ENCODE data around the gene VPS11. TPM values are rescaled to one million over a fixed set of nuclear protein-coding genes. Genes with fewer than 3 reads are reported as not detected.
A peak's percentile ranks its signal among the peaks of the same experiment; 100 is the strongest.

VPS11 gene
- total and polyA plus RNA-seq, 10 of the 15 experiments (the other 5 are each of a cell fraction or from before 2014, with no cell fraction given), result 15.8 to 26.4 (median 24.5) TPM

DNA sequence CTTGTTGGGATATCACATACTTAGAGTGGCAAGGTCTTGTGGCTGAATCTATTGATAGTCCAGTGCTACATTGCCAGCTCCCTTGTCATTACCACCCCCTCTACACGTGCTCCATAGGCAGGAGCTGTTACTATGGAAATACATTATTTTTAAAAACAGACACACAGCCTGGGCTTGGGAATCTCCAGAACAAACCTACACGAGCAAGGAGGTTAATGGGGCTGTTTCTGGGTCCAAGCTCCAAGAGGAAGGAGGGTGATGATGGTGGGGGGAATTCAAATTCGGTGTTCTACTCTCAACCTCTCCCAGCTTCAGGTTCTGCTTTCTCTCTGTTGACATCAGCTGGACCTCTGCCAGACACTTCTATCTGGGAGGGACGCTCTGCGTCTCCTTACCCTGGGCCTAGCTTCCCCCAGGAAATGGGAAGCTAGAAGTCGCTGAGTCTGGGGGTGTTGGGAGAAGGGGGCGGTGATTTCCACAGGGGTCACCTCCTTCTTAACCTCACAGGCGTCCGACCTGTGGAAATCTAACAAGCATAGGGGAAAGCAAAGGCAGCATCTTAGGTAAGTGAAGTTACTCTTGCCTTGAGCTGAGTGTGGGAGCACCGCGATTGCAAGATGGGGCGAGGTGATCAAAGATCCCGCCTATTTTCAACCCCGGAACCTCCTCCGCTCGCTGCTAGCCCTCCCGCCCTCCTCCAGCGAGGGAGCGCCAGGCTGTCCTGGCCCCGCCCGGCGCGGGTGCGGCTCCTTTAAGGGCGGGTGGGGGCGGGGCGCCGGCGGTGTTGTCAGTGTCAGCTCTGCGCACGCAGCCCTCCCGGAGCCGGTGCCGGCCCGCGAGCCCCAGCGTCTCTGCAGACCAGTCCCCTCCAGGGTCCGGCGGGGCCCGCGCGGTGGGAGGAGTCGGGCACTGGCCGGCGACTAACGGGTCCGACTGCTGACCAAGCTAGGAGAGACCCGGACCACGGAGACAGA lies 39.2 kb downstream of the VPS11 start, which contains the start of gene C2CD2L (continued):
- TF ChIP-seq CEBPZ (IDR thresholded peaks at IDR 0.05; ENCODE audit: low read depth, low read length) (no peak), JUNB (IDR thresholded peaks at IDR 0.05) (no peak), BCLAF1 (IDR thresholded peaks at IDR 0.05) (no peak), MTA2 (IDR thresholded peaks at IDR 0.05; ENCODE audit: low read depth) (no peak), HDAC2 (IDR thresholded peaks at IDR 0.05) (no peak), CBX5 (IDR thresholded peaks at IDR 0.05; ENCODE audit: low read depth) (no peak), RELB (IDR thresholded peaks at IDR 0.05; ENCODE audit: low read depth) (peak; percentile 62; the same call in 1 of the 2 replicates), BMI1 (IDR thresholded peaks at IDR 0.05; ENCODE audit: borderline replicate concordance) (no peak), MYB (IDR thresholded peaks at IDR 0.05; ENCODE audit: borderline replicate concordance, low read depth, low read length) (no peak), SIX5 (IDR thresholded peaks at IDR 0.05; ENCODE audit: low read depth, low read length, severe bottlenecking) (no peak), IKZF2 (IDR thresholded peaks at IDR 0.05) (no peak), NBN (IDR thresholded peaks at IDR 0.05) (peak; percentile 64; the same call in 1 of the 2 replicates), PAX5 (IDR thresholded peaks at IDR 0.05; ENCODE audit: borderline replicate concordance, low read depth, low read length) (peak; percentile 42; the same call in 1 of the 2 replicates), NFXL1 (IDR thresholded peaks at IDR 0.05; ENCODE audit: borderline replicate concordance) (peak; percentile 88), FOS (IDR thresholded peaks at IDR 0.05; ENCODE audit: borderline replicate concordance, extremely low read depth, insufficient read length) (no peak), SP1 (IDR thresholded peaks at IDR 0.05; ENCODE audit: low read depth, low read length) (peak; percentile 27), NR2F1 (conservative IDR thresholded peaks at IDR 0.05) (peak; percentile 43; the same call in 1 of the 2 replicates), USF1 (IDR thresholded peaks at IDR 0.05; ENCODE audit: borderline replicate concordance, extremely low read length, insufficient read depth, low read depth, low read length) (no peak), CHD4 (IDR thresholded peaks at IDR 0.05) (no peak)

Data from GM12878 (cell line).